Breast epithelium (tissue), 3 donors: Measurements from ENCODE around the gene ACER3.

Source experiments
- CTCF ChIP-seq, 3 donors: fragments of 450-650 bp; IDR thresholded peaks; one replicate each; pipeline ENCODE4 v1.5.1; 2016 to 2017; ENCODE audit warnings: antibody characterized with exemption in 3 of 3, mild to moderate bottlenecking in 3 of 3, moderate library complexity in 3 of 3
- POLR2A ChIP-seq: fragments of 450-650 bp; IDR thresholded peaks from one replicate; pipeline ENCODE4 v1.6.1; 2016; ENCODE audit warnings: antibody characterized with exemption, mild to moderate bottlenecking, moderate library complexity

DNA sequence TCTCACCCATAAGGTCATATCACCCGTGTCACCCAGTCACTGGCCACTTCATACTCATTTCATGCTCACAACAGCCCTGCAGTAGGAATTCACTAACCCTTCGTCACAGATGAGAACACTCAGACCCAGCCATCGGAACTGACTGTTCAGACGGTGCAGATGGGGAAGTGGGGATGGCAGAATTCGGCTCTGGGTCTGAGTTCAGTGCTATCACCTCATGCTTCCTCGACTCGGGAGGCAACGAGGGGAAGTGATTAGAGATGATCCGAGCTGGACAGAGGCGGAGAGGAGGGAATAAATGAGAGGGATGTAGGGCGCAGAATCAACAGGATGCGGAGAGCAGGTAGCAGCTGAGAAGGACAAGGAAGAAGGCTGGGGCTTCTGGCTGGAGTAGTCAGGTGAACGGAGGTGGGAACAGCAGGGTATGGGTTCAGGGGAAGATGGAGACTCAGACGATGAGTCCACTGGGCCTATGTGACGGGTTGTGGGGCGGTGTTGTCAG, 178.2 kb downstream of the ACER3 start:
- TF ChIP-seq CTCF (IDR thresholded peaks at IDR 0.05) = no peak
- TF ChIP-seq POLR2A = no peak
